SJCRH30 (cell line): ENCODE data around the gene ELFN2. TPM values are rescaled to one million over a fixed set of nuclear protein-coding genes. Genes with fewer than 3 reads are reported as not detected.

Source experiments
- DNase-seq, 2 experiments: peaks; one replicate each; pipeline ENCODE4 v3.0.0-alpha.2; 2015 to 2020
- H3K27ac ChIP-seq: fragments of 250-450 bp; sonication (Bioruptor Pico); 2 replicates; pipeline ENCODE4 v1.5.1; 2020; ENCODE audit warnings: mild to moderate bottlenecking, moderate library complexity
- H3K27me3 ChIP-seq: fragments of 250-450 bp; sonication (Bioruptor Pico); 2 replicates; pipeline ENCODE4 v1.5.1; 2020; ENCODE audit warnings: mild to moderate bottlenecking, moderate library complexity
- H3K36me3 ChIP-seq: fragments of 250-450 bp; sonication (Bioruptor Pico); 2 replicates; pipeline ENCODE4 v1.5.1; 2020; ENCODE audit warnings: mild to moderate bottlenecking, moderate library complexity
- H3K4me1 ChIP-seq: fragments of 250-450 bp; sonication (Bioruptor Pico); 2 replicates; pipeline ENCODE4 v1.5.1; 2020; ENCODE audit warnings: mild to moderate bottlenecking, moderate library complexity
- H3K4me3 ChIP-seq: fragments of 250-450 bp; sonication (Bioruptor Pico); 2 replicates; pipeline ENCODE4 v1.5.1; 2020; ENCODE audit warnings: mild to moderate bottlenecking, moderate library complexity
- H3K9me3 ChIP-seq: fragments of 250-450 bp; sonication (Bioruptor Pico); replicated peaks from 2 replicates; pipeline ENCODE4 v1.5.1; 2020; ENCODE audit warnings: mild to moderate bottlenecking, moderate library complexity
- total RNA-seq: library from RNA; depleted of rRNA; stranded (reverse); fragments of >200 nt; shearing (Covaris generic); gene quantifications from 2 replicates; pipeline ENCODE4 v1.2.3, GENCODE V29; 2014

The ELFN2 gene
- total RNA-seq, 1 experiment from 2014 or later: 0.02 TPM

- H3K27me3 ChIP-seq: peaks cover 13% of the 10 kb centered on the region; the same call in 1 of the 2 replicates
- DNase-seq: peak; percentile 24 to 33
- H3K9me3 ChIP-seq: no peaks in the 10 kb centered on the region
- H3K27ac ChIP-seq: no peak overlapping the region
- H3K36me3 ChIP-seq: no peaks in the 10 kb centered on the region
- no peak overlapping the region for H3K4me3 ChIP-seq
- H3K4me1 ChIP-seq: peaks cover 9% of the 10 kb centered on the region
Measured at GRCh38 chr22:37345863-37346504, 81.3 kb downstream of the ELFN2 start.

DNA sequence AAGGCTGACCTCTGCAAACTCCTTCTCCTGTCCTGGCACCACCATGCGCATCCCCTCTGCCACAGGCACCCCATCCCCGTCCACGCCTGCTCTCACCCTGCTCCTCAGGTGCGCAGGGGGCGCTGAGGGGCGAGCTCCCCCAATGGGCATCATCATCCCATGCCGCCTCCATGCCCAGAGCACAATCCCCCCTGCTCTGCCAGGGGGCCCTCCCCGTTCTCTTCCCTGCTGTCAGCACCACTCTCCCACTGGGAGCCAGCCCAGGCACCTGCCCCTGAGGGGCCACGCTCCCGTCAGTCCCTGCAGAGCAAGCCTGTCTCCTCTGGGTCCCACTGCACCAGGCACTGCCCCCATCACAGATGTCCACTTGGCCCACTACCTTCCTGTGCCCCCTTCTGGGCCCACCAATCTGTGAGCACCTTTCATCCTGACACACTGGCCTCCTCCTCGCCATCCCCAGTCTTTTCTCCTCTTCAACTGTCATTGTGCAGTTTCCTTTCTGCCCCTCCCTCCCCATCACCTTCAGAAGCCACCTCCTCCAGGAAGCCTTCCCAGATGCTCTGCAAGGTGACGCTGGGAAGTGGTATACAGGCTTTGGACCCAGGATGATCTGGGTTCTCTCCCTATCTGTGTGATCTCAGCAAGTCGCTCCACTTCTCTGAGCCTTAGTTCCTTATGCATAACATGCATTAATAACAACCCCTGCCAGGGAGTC is 82.4 kb downstream of the ELFN2 start:
- Histone ChIP-seq H3K27me3 (0 out of 2 replicates have a peak, but pooled peaks cover 11% of the 10 kb centered on the region), H3K4me1 (peaks cover 9% of the 10 kb centered on the region), H3K9me3 (no peaks in the 10 kb centered on the region), H3K4me3 (no peak overlapping the region), H3K36me3 (no peaks in the 10 kb centered on the region), H3K27ac (no peak overlapping the region)
- DNase-seq: no peak

- no peaks in the 10 kb centered on the region for H3K36me3 ChIP-seq
- no peaks in the 10 kb centered on the region for H3K9me3 ChIP-seq
- DNase-seq: no peak
- H3K4me1 ChIP-seq: peaks cover 9% of the 10 kb centered on the region
- H3K4me3 ChIP-seq: no peak overlapping the region
- H3K27ac ChIP-seq: no peak overlapping the region
- peaks cover 14% of the 10 kb centered on the region; the same call in 1 of the 2 replicates for H3K27me3 ChIP-seq
Measured at GRCh38 chr22:37343863-37344734, 83.2 kb downstream of the ELFN2 start.

DNA sequence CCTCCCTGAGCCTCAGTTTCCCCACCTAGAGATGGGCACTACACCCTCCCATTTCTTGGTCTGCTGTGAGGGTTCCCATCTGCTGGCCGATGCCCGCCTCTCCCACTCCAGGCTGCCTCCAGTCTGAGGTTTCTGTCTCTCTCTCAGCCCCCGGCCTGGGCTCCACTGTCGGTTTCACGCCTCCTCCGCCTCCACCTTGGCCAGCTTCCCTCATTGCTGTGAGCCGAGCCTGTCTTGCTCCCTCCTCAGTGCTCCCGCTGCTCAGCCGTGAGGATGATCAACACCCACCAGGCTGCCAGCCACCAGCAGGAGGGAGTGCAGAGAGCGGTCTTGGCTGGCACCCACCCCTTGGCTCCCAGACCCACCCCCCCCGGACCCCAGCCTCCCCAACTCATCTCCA is 83.9 kb downstream of the ELFN2 start:
- no peak overlapping the region for H3K27ac ChIP-seq
- H3K36me3 ChIP-seq: no peaks in the 10 kb centered on the region
- no peak for DNase-seq
- peaks cover 14% of the 10 kb centered on the region; the same call in 1 of the 2 replicates for H3K27me3 ChIP-seq
- no peak overlapping the region for H3K4me3 ChIP-seq
- peaks cover 9% of the 10 kb centered on the region for H3K4me1 ChIP-seq
- no peaks in the 10 kb centered on the region for H3K9me3 ChIP-seq

GRCh38 chr22:37342065-37342464 is 85.2 kb downstream of the ELFN2 start:
- Histone ChIP-seq H3K4me3 (no peak overlapping the region), H3K27ac (no peak overlapping the region), H3K36me3 (no peaks in the 10 kb centered on the region), H3K4me1 (peaks cover 9% of the 10 kb centered on the region), H3K27me3 (peaks cover 14% of the 10 kb centered on the region; the same call in 1 of the 2 replicates), H3K9me3 (no peaks in the 10 kb centered on the region)
- no peak for DNase-seq

DNA sequence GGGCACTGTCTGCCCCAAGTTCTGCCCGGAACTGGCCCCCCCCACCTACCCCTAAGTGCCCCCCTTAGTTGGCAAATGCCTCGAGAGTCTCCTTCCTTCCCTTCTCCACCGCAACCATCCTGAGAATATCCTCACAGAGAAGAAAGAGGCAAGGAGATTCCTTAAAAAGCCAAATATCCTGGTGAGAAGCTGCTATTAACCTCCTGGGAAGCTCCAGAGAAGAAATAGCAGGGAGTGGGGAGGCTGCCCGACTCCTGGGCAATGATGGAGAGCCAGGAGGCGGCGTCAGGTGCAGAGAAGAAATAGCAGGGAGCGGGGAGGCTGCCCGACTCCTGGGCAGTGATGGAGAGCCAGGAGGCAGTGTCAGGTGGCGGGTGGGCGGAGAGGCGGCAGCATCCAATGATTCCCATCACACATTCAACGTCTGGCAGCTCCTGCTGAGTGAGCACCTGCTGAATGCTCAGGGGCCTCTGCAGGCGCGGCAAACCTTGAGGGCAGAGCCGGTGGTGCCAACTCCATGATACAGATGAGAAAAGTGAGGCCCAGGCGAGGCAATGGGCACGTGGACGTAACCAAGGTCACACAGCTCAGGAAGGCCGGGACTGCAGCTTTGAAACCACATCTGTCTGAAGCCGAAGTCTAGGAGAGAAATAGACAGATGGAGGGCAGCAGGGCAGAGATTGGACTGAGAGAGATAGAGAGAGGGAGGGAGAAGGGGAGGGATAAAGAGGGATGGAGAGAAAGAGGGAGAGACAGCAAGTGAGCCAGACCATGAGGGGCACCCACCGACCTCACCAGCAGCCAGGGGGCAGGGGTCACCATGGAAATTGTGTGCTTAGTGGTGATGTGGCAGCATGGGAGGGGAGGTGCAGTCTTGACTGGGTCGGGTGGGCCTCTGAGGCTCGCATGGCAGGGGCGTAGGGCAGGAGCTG is 86.7 kb downstream of the ELFN2 start:
- Histone ChIP-seq H3K4me1 (0 out of 2 replicates have a peak, but pooled peaks cover under 1% of the 10 kb centered on the region), H3K27me3 (peaks cover 14% of the 10 kb centered on the region; the same call in 1 of the 2 replicates)
- no peak for DNase-seq

DNA sequence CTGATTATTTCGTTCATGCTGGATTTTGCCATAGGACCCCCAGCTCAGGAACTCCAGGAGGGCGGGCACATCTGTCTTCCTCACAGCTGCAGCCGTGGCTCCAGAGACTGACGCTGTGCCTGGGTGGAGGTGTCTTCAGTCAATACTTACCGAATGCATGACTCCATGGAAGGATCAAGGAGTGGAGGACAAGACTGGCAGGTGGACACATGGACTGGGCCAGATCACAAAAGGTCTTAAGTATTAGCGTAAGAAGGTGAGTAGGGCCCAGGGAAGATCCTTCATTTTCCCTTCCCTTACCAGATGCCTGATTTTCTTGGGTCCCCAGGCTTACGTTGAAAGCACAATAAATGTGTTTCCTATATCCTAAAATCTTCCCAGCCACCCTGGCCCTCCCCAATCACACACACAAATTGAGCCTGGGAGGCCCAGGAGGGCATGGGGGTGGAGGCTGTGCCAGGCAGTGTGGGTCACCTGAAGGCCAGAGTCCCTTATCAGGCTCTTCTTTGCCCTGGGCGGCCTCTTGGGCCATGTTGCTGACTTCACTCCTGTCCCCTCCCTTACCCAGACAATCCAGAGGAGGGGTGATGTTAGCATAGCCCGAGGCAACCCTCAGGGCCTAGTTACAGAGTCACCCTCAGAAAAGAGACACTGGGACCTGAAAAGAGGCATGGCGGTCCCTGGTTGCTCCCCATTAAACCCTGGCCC is 88.6 kb downstream of the ELFN2 start:
- DNase-seq: no peak
- Histone ChIP-seq H3K9me3 (no peaks in the 10 kb centered on the region), H3K27ac (no peak overlapping the region), H3K4me3 (no peak overlapping the region), H3K4me1 (no peaks in the 10 kb centered on the region), H3K36me3 (no peaks in the 10 kb centered on the region), H3K27me3 (peaks cover 14% of the 10 kb centered on the region; the same call in 1 of the 2 replicates)

More for the DNA sequence above, 86.7 kb downstream of the ELFN2 start:
- H3K9me3 ChIP-seq: no peaks in the 10 kb centered on the region
- H3K4me3 ChIP-seq: no peak overlapping the region
- H3K36me3 ChIP-seq: no peaks in the 10 kb centered on the region
- no peak overlapping the region for H3K27ac ChIP-seq

DNA sequence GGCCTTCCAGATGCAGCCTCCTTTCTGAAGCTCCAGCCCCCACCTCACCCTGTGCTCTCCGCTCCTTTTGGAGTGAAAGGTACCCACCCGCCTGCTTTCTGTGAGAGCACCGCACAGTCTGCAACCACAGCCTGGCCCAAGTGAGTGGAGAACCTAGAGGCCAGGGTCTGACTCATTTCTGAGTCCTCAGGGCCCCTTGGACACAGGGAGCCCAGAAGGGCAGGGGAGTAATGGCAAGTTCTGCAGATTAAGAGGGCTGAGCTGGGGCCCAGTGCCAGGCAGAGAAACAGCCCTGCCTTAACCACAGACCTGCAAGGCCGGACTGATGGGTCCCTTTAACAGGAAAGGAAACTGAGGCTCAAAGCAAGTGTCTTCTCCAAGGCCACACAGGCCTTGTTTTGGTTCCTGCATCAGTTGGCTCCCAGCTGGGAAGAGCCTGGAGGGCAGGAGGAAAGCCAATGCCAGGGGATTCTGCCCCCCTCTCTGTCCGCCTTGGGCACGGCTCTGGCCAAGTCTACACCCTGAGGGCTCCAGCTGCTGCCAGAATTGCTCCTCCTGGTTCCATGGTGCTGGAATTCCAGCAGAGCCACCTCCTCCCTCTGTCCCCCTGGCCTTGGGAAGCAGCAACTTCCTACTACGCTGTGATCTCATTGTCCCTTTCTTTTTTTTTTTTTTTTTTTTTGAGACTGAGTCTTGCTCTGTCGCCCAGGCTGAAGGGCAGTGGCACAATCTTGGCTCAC is 89.9 kb downstream of the ELFN2 start:
- Histone ChIP-seq H3K4me3 (no peak overlapping the region), H3K4me1 (no peaks in the 10 kb centered on the region), H3K27me3 (peaks cover 15% of the 10 kb centered on the region; the same call in 1 of the 2 replicates), H3K27ac (no peak overlapping the region), H3K9me3 (no peaks in the 10 kb centered on the region), H3K36me3 (no peaks in the 10 kb centered on the region)
- DNase-seq: no peak

DNA sequence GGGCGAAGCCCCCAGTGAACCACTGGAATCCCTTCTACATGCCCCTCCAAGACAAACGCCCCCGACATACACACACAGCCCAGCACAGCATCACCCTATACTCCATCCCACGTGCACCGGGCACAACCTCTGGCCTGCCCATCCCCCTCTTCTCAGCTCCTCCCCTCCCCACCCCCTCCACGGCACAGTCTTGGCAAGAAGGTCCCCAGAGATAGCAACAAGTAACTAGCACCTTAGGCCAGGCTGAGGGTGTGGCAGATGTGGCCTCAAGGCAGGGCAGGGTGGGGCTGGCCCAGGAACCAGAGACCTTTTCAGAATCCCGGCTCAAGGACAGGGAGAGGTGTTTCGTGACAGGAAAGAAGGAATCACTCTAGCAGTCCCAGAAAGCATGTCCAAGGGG is 90.7 kb downstream of the ELFN2 start:
- H3K27me3 ChIP-seq: peaks cover 10% of the 10 kb centered on the region; the same call in 1 of the 2 replicates
- no peak for DNase-seq
- H3K4me1 ChIP-seq: no peaks in the 10 kb centered on the region
- H3K27ac ChIP-seq: no peak overlapping the region
- no peak overlapping the region for H3K4me3 ChIP-seq
- H3K9me3 ChIP-seq: no peaks in the 10 kb centered on the region
- no peaks in the 10 kb centered on the region for H3K36me3 ChIP-seq

GRCh38 chr22:37335806-37336199 is 91.5 kb downstream of the ELFN2 start:
- Histone ChIP-seq H3K4me1 (no peaks in the 10 kb centered on the region), H3K27me3 (peaks cover 9% of the 10 kb centered on the region; the same call in 1 of the 2 replicates), H3K9me3 (no peaks in the 10 kb centered on the region), H3K27ac (no peak overlapping the region), H3K36me3 (no peaks in the 10 kb centered on the region), H3K4me3 (no peak overlapping the region)
- no peak for DNase-seq

DNA sequence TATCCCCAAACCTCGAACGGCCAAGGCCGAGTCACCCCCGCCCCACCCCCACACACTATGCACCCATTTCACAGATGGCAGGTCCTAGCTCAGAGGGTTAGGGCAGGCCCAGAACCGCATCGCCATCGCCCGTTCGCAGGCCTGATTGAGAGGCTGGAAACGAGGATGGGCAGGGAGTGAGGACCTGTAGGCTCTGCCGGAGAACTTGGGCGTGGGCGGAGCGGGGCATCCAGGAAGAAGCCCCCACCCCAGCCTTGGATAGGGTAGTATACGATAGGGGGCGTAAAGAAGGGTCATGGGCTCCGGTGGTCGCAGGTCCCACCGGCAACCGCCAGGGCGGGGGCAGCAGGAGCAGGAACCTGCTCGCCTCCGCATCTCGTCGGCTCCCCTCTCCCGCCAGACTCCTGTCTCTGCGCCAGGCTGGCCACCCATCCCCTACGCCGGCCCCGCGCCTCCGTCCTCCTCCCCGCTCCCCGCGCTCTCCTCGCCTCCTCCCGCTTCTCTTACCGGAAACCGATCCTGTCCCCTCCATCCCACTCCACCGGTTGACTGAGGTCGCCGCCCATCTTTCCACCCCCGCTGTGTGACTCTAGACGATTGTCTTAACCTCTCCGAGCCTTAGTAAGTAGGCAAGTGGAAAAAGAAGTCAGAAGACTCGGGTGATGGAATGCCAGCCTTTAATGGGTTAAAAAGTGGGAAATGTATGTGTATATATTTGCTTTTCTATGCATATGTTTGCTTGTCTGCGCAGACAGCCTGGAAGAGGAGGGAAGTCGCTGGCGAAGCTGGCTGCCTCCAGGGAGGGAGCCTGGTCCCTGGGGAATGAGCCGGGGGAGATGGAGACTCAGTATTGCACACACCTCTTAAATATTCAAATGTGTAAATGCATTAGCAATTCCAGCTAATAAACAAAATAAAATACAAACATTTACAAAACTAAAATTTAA is 92.1 kb downstream of the ELFN2 start:
- H3K36me3 ChIP-seq: no peaks in the 10 kb centered on the region
- no peak overlapping the region for H3K27ac ChIP-seq
- peaks cover 8% of the 10 kb centered on the region; the same call in 1 of the 2 replicates for H3K27me3 ChIP-seq
- no peaks in the 10 kb centered on the region for H3K4me1 ChIP-seq
- no peak overlapping the region for H3K4me3 ChIP-seq
- DNase-seq: no peak
- no peaks in the 10 kb centered on the region for H3K9me3 ChIP-seq

DNA sequence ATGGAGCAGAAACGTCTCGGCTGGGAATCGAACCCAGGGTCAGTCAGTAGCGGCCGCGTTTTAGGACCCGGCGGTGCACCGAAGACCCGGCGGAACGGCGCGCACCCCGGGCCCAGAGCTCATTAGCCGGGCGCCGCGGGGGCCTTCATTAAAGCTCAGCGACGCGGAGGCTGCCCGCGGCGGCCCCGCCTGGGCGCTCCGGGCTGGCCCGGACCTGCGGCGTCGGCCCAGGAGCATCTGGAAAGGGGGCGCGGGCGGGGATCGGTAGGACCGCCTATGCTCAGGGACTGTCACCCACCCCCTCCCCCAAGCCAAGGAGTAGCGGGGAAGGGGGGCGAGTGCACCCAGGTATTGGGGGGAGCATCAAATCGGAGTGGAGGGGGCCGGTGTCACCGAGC is 92.8 kb downstream of the ELFN2 start:
- no peaks in the 10 kb centered on the region for H3K4me1 ChIP-seq
- H3K4me3 ChIP-seq: no peak overlapping the region

More for the DNA sequence above, 92.8 kb downstream of the ELFN2 start:
- peaks cover 12% of the 10 kb centered on the region; the same call in 1 of the 2 replicates for H3K27me3 ChIP-seq
- H3K27ac ChIP-seq: no peak overlapping the region
- no peaks in the 10 kb centered on the region for H3K9me3 ChIP-seq
- no peaks in the 10 kb centered on the region for H3K36me3 ChIP-seq
- no peak for DNase-seq
